GM19238 (cell line): ENCODE measurements around the gene SPRYD7.
"Not testable (repeated sequence)": the region's sequence is repeated elsewhere in the genome, so short reads cannot be mapped to it uniquely, and the experiment has no call there.

ENCODE experiments used
- DNase-seq: peaks from one replicate; pipeline ENCODE4 v3.0.0; 2011; ENCODE audit warnings: low spot score; ENCODE audit not compliant: insufficient read length

The SPRYD7 gene, protein sequence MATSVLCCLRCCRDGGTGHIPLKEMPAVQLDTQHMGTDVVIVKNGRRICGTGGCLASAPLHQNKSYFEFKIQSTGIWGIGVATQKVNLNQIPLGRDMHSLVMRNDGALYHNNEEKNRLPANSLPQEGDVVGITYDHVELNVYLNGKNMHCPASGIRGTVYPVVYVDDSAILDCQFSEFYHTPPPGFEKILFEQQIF

GRCh38 chr13:49936075-49936967 lies at the start of gene SPRYD7:
Gene SPRYD7, minus strand, starts transcription at chr13:49936340. Its CDS starts 105 bp downstream, at chr13:49936235.
- DNase-seq, result peak; percentile 81

GRCh38 chr13:49985129-49985528 lies 49.0 kb upstream of the SPRYD7 start:
- no peak for DNase-seq

- no peak for DNase-seq
Observed at GRCh38 chr13:49980266-49980665, 44.1 kb upstream of the SPRYD7 start.

- DNase-seq, result no peak
Observed at GRCh38 chr13:49977992-49978391, 41.9 kb upstream of the SPRYD7 start.

DNA sequence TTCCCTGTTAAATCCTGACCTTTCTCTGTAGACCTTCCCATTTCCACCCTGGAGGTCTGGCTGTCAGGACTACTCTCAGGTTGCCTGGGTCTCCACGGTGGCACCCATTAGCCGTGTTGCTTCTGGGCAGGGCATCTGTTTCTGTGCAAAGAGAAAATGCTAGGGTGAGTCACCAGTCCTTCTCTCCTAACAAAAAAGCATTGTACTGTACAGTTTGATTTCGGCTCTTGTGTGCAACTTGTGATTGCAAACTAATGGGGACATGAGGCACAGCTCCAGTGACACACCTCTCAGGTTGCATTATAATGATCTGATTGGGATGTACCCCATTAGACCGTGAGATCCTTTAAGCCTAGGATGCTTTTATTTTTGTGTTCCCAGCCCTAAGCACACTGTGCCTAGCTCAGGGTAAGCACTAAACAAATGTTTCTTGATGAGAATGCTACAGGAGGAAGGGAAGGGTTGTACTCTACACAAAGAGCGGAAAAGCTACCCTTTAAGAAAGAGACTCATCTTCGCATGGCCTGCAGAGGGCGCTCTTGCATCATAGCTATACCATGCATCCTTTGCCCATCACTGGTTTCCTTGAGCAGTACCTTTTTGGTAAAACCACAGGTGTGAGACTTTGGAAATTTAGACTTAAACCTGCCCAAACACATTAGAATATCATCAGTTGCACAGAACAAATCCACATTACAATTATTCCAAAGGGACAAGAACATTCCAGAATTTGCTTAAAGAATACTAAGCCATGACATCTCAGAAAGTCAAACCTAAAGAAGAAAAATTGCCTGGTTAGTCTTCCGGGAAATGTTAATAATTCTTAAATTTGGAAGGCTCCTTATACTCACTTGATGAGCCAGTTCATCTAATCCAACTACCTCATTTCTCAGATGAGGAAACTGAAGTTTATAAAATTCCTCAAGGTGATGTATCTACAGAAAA lies 40.4 kb upstream of the SPRYD7 start:
- peak; percentile 51 for DNase-seq

GRCh38 chr13:49975826-49976225 lies 39.7 kb upstream of the SPRYD7 start:
- no peak for DNase-seq

DNA sequence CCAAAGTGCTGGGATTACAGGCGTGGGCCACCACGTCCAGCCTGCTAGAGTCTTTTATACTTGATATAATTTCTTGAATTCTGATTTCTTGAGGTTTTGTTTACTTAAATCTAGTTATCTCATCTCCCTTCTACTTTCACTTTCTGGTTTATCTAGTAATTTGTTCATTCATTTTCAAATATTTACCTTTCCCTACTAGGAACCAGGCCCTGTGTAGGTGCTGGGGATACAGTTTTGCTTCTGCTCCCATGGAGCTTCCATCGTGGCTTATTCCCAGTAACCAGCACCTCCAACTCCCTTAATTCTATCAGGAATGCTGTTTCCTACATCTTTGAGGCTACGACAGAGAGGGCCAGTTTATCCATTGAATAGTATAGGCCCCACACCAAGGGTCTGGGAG lies 36.6 kb upstream of the SPRYD7 start:
- DNase-seq, result no peak

- DNase-seq, result no peak
Observed at GRCh38 chr13:49967456-49967855, 31.3 kb upstream of the SPRYD7 start.

- no peak for DNase-seq
Observed at GRCh38 chr13:49958321-49958720, 22.2 kb upstream of the SPRYD7 start.

DNA sequence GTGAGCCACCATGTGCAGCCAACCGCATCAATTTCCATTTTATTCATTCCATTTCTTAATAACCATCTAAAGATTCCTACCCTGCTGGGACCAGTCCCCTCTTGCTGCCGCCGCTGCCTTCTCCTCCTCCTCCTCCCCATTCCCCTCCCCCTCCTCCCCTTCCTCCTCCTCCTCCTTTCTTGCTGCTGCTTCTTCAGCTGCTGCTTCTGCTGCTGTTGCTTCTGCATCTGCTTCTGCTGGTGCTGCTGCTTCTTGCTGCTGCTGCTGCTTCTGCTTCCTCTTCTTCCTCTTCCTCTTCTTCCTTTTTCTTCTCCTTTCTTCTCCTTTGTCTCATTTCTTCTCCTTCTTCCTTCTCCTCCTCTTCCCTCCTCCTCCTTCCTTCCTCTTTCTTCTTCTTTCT lies 20.0 kb upstream of the SPRYD7 start:
- no peak for DNase-seq

DNA sequence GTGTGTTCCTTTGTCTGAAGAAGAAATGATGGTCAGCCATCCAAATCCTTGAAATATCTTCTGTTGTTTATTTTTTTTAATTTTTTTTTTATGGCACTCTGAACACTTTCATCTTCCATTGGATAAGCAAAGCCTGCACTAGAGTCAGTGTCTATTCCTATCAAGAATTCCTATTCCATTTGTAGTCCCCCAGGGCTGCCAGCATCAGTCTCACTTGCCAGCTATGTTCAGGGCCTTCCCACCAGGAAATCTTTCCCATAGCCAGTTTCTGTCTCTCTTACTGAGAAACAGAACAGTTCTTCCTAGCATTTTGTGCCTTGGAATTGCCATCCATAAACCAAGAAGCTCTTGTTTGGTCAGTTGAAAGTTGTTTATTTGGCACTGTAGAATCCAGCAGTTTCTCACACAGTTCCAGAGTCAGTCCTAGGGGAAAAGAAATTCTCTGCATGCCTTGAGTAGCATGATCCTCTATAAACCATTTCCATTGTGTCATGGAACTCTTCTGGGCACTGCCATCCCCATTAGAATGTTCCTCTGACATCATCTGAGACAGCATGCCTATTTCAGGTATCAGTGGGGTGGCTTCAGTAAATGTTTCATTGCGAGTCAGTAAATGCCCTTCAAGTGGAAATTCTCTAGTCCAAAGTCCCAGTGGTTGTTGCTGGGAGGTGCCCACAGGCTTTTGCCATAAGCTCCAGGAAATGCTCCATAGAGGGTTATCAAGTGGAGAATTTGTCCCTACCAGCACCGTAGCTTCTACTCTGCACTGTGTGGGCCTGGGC lies 18.7 kb upstream of the SPRYD7 start:
- no peak for DNase-seq

- no peak for DNase-seq
Observed at GRCh38 chr13:49953560-49953959, 17.4 kb upstream of the SPRYD7 start.

- no peak for DNase-seq
Observed at GRCh38 chr13:49951754-49952535, 15.8 kb upstream of the SPRYD7 start.

DNA sequence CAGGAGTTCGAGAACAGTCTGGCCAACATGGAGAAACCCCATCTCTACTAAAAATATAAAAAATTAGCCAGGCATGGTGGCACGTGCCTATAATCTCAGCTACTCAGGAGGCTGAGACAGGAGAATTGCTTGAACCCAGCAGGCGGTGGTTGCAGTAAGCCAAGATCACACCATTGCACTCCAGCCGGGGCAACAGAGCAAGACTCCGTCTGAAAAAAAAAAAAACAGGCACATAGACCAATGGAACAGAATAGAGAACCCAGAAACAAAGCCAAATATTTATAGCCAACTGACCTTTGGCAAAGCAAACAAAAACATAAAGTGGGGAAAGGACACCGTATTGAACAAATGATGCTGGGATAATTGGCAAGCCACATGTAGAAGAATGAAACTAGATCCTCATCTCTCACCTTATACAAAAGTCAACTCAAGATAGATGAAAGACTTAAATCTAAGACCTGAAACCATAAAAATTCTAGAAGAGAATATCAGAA lies 12.7 kb upstream of the SPRYD7 start:
- not testable (repeated sequence) for DNase-seq

DNA sequence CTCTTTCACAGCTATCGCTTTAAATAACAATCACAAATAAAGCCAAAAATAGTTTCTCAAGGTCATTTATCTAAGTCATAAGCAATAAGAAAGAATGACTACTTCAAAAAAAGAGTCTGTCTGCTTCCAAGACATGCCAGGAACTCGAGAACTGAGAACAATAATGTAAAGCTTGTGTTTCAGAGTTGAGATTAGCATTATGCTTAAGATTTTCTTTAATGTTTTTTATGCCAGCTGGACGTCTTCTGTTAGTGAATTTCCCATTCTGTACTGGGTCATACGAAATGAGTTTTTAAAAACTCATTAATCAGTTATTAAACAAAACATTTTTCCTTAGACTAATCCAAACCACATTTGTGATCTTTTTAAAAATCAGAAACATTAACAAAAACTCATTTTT lies 3.2 kb upstream of the SPRYD7 start:
- DNase-seq, result no peak

DNA sequence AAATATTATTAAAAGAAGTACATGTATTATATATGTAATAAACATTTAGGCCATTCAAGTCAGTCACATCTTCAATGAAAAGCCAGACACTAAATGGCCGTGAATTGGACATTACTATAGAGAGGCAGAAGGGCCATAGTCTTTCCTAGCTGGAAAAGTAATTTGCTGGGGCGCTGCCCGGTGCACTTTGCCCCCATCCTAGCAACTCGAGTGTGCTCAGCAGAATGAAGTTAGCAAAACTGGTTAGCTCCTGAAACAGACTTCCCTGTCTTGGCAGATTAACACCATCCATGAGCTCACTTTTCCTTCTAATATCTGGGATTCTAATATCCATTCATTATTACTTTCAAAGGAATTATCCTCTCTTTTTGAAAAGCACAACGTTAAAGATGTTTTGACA lies 2.8 kb upstream of the SPRYD7 start:
- no peak for DNase-seq

GRCh38 chr13:49938314-49938713 lies 2.2 kb upstream of the SPRYD7 start:
- DNase-seq, result no peak

- peak; percentile 3 for DNase-seq
Observed at GRCh38 chr13:49936968-49937273, 781 bp upstream of the SPRYD7 start.

DNA sequence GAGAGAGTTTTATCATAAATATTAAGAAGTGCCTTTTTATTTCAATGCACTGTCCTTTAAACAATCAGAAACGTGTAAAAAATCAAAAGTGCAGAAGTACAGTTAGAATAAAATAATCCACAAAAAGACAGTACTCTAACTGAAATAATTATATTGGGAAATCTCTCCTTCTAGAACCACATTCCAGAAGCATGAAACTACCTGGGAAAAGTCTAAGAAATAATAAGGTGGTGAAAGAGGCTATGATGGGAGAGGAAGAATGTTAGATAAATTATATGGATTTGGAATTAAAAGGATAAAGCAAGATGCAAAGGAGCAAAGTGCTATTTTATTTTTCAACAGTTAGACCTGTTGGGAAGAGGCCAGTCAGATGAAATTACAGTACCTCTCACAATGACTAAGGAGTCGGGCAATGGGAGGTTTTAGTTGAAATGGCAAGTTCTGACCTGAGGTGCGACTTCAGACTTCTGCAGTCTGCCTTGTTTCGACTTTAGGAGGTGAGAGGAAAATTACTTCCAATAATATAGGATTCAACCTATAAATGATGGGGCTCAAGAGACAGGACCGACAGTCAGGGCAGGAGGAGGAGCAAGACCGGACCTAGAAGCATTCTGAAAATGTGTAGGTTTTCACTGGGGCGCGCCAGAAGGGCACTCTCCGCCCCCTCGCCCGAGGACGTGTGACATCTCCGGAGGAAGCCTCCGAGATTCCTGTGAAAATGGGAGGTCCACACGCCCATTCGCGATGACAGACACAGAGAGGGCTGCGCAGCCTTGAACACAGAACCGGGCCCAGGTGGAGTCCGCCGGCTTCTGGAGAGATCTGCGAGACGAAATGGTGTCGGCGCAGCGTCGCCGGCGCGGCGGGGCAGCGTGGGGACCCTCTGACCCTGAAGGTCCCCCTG lies 717 bp downstream of the SPRYD7 start:
- DNase-seq, result peak; percentile 15
